Heart right ventricle (tissue), 16 donors: ENCODE data around the gene MIPEP. TPM values are rescaled to one million over a fixed set of nuclear protein-coding genes. Genes with fewer than 3 reads are reported as not detected.

ENCODE experiments used
- ATAC-seq, 8 donors: fragments of 200-7000 bp; cut with Tn5 transposase; one replicate each; pipeline ENCODE4 v1.9.1; 2020; ENCODE audit warnings: mild to moderate bottlenecking in 8 of 8, moderate library complexity in 8 of 8, moderate number of reproducible peaks in 1 of 8
- DNase-seq, 2 donors: peaks; one replicate each; pipeline ENCODE4 v3.0.0-alpha.2; 2020
- H3K27ac ChIP-seq, 10 donors: fragments of 200-600 bp; sonication (generic) in 2 of 10; one replicate each; pipeline versions ENCODE4 v1.5.0 to v1.8.0; 2020 to 2022; ENCODE audit warnings: mild to moderate bottlenecking in 3 of 10
- H3K27me3 ChIP-seq, 7 donors: fragments of 200-600 bp; one replicate each; pipeline ENCODE4 v1.8.0; 2021 to 2022; ENCODE audit warnings: mild to moderate bottlenecking in 2 of 7
- H3K36me3 ChIP-seq, 9 donors: fragments of 200-600 bp; sonication (generic) in 1 of 9; one replicate each; pipeline versions ENCODE4 v1.5.0 to v1.8.0; 2020 to 2022; ENCODE audit warnings: mild to moderate bottlenecking in 2 of 9
- H3K4me1 ChIP-seq, 9 donors: fragments of 200-600 bp; sonication (generic) in 1 of 9; one replicate each; pipeline versions ENCODE4 v1.5.0 to v1.8.0; 2020 to 2022; ENCODE audit warnings: mild to moderate bottlenecking in 4 of 9
- H3K4me3 ChIP-seq, 10 donors: fragments of 200-600 bp; sonication (generic) in 2 of 10; one replicate each; pipeline versions ENCODE4 v1.5.0 to v1.8.0; 2020 to 2022; ENCODE audit warnings: mild to moderate bottlenecking in 7 of 10, moderate library complexity in 2 of 10
- H3K9me3 ChIP-seq, 11 donors: fragments of 200-600 bp in 10 of 11; sonication (generic) in 2 of 11; one replicate each; pipeline versions ENCODE4 v1.5.0 to v1.8.0; 2013 to 2022; ENCODE audit warnings: mild to moderate bottlenecking in 2 of 11, control low read depth in 1 of 11, moderate library complexity in 1 of 11
- CTCF ChIP-seq, 9 donors: fragments of 200-600 bp; sonication (generic) in 2 of 9; IDR thresholded peaks; one replicate each; pipeline versions ENCODE4 v1.5.0 to v1.8.0; 2021 to 2022; ENCODE audit warnings: antibody characterized with exemption in 9 of 9, mild to moderate bottlenecking in 5 of 9, moderate library complexity in 1 of 9
- WGBS, 2 donors: extraction: QIAGEN DNeasy Blood & Tissue Kit; methylation state at CpG; one replicate each; pipeline ENCODE4 v1.1.7; 2013; ENCODE audit warnings: inconsistent platforms in 1 of 2; 5-methylcytosine and 5-hydroxymethylcytosine counted together
- intact Hi-C, 10 donors: fragments of 100-400 bp; cut with DNase I; formaldehyde crosslinking; loops; one replicate each; pipeline versions ENCODE4 v1.11.1 to v1.14.2; 2022
- polyA plus RNA-seq, 2 donors: library from polyadenylated mRNA; stranded (reverse); fragments of 200-250 nt; gene quantifications; one replicate each; pipeline ENCODE4 v1.2.3, GENCODE V29; 2013
- total RNA-seq, 10 donors: library from RNA; stranded (reverse); fragmentation: NEBNext Ultra II Directional in 3 of 10; extraction: Animal tissue kit (Norgen Biotek cat#: 25700) in 3 of 10; gene quantifications; one replicate each; pipeline versions ENCODE4 v1.2.1 to v1.2.4, GENCODE V29; 2021 to 2023
- donor health status: Arrhythmogenic right ventricular cardiomyopathy.
- donor health status: ischemic (EF 13 %, LVEDD 7.1; RV severe dilation, severe dysfunction).
- donor health status: healthy with polysubstance abuse.
- donor health status: DM: no; HTN: yes; CAD: no.
- donor health status: DM: no; HTN: no; CAD: no.
- donor health status: ischemic (EF 25% LVEDD 6.9; RV normal size, moderate dysfunction).
- donor health status: ischemic (EF 25% LVEDD 5.7; RV mildly dilated, moderate dysfunction).
- donor health status: healthy.
- donor health status: DM: yes; HTN: yes; CAD: no.
- donor health status: Ischemic cardiomyopathy.
- donor health status: ischemic (EF 35%, LVEDD 5.7; RV mildly dilated, moderate dysfunction).
- donor health status: nonischemic (EF 11% LVEDD 7.7; RV severe dilation, severe dysfunction).
- donor health status: DM: yes; HTN: yes; CAD: no.
- donor health status: PGD.
- donor health status: ischemic (EF 29% LVEDD 5.4; RV normal size, mild dysfunction).
- donor health status: nonischemic (EF 23%, LVEDD 6.1; RV moderate dilation, normal function).

MIPEP gene
- total and polyA plus RNA-seq, 12 donors = 23.4 to 83.4 (median 44.1) TPM

DNA sequence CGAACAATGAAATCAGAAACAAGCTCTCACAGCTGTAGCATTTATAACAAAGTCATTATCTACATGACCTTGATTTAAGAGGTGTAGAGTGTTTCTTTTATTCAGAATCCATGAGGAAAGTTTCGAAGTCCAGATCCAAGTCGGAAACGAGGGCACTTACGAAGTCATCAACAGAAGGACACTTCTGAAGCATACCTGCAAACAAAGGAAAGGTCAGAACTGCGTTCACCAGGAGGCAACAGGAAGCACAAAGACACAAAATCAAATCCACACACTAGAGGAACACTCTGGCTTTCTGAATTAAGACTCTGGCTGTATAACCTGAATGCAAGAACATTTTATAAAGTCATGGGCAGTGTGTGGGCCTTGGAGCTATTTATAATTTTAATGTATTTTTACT is 158.9 kb downstream of the MIPEP start:
- H3K4me3 ChIP-seq = no peak overlapping the region
- no peaks in the 10 kb centered on the region for H3K9me3 ChIP-seq
- H3K27me3 ChIP-seq = no peaks in the 10 kb centered on the region
- no peak for TF ChIP-seq CTCF (IDR thresholded peaks at IDR 0.05)
- intact Hi-C loops = no loop called here
- no peak for DNase-seq
- no peak for ATAC-seq
- H3K36me3 ChIP-seq = peaks cover 0 to 20% (median 5%) of the 10 kb centered on the region in 9 donors
- 72 to 77% methylated on average over 6 of the region's 6 CpGs for WGBS, 2 donors
- H3K27ac ChIP-seq = no peak overlapping the region
- no peaks in the 10 kb centered on the region for H3K4me1 ChIP-seq

DNA sequence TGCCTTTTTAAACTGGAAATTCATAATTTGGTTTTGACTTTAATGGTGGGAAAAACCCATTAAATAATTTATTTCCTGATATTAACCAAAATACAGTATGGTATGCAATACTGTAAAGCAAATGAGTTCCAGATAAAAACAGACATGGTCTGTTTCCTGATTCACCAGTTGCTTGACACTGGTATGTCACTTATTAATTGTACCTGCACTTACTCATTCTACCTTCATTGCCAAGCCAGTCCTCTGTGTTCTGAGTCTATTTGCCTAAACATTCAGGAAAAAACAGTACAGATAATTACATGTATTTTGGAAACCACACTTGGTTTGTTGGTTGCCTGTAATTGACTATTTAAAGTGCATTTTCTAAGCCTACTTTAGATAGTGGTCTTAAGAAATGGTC is 159.7 kb downstream of the MIPEP start:
- Histone ChIP-seq H3K36me3 (peaks cover 0 to 20% (median 5%) of the 10 kb centered on the region in 9 donors), H3K4me3 (no peak overlapping the region), H3K4me1 (no peaks in the 10 kb centered on the region), H3K9me3 (no peaks in the 10 kb centered on the region), H3K27me3 (no peaks in the 10 kb centered on the region), H3K27ac (no peak overlapping the region)
- ATAC-seq (no peak), DNase-seq (no peak)
- no peak for TF ChIP-seq CTCF (IDR thresholded peaks at IDR 0.05)
- intact Hi-C loops = loop anchor here in 2 of 10 donors (10.0 kb wide), 1 partner anchor 135 kb away; no protein-coding TSS in a partner anchor

- Histone ChIP-seq H3K27ac (no peak overlapping the region), H3K4me1 (no peaks in the 10 kb centered on the region), H3K27me3 (no peaks in the 10 kb centered on the region), H3K36me3 (peaks cover 0 to 20% (median 5%) of the 10 kb centered on the region in 9 donors), H3K4me3 (no peak overlapping the region), H3K9me3 (no peaks in the 10 kb centered on the region)
- DNase-seq (no peak), ATAC-seq (no peak)
- intact Hi-C loops = loop anchor here in 2 of 10 donors (10.0 kb wide), 1 partner anchor 136 kb away; no protein-coding TSS in a partner anchor
- no peak for TF ChIP-seq CTCF (IDR thresholded peaks at IDR 0.05)
- WGBS, 2 donors = 97 to 99% methylated on average over 3 of the region's 3 CpGs
These were observed 160.4 kb downstream of the MIPEP start for GRCh38 chr13:23728807-23729206.

DNA sequence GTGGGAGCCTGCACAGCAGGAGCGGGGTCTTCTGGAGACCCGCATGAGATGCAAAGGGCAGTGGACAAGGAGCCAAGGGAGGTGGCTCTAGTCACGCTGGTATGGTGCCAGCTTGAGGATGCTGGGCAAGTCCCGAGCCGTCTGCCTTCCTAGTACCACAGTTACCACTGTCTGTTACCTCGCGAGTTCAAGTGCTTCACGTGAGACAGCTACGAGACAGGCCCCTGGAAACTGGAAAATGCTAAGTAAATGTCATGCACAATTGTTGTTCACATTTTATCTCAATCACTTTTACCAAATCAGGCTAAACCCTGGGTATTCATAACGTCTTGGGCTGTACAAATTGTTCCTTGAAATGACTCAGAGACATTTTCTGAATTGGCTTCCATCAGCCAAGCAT is 163.3 kb downstream of the MIPEP start:
- H3K27me3 ChIP-seq = no peaks in the 10 kb centered on the region
- WGBS, 2 donors = 92 to 94% methylated on average over 10 of the region's 10 CpGs
- DNase-seq = no peak
- H3K27ac ChIP-seq = no peak overlapping the region
- H3K4me3 ChIP-seq = no peak overlapping the region
- peaks cover 0 to 20% (median 5%) of the 10 kb centered on the region in 9 donors for H3K36me3 ChIP-seq
- no peaks in the 10 kb centered on the region for H3K9me3 ChIP-seq
- peak in 3 of 8 donors; percentile 51 to 67 (median 67) for ATAC-seq
- no peak for TF ChIP-seq CTCF (IDR thresholded peaks at IDR 0.05)
- intact Hi-C loops = loop anchor here in 2 of 10 donors (10.0 kb wide), 1 partner anchor 139 kb away; no protein-coding TSS in a partner anchor
- H3K4me1 ChIP-seq = peaks cover 0 to 7% (median 0%) of the 10 kb centered on the region in 9 donors
